Stimulated activated CD8-positive, alpha-beta memory T cell treated with anti-CD3 and anti-CD28 coated beads, Interleukin-7, amount 100 ng/mL, for 4 hours (primary cell): ENCODE measurements around the gene NOL9.

ENCODE experiments used
- DNase-seq, 2 donors: peaks; one replicate each; pipeline ENCODE4 v3.0.0-alpha.2; 2020; ENCODE audit warnings: low read depth in 2 of 2

The NOL9 gene

DNA sequence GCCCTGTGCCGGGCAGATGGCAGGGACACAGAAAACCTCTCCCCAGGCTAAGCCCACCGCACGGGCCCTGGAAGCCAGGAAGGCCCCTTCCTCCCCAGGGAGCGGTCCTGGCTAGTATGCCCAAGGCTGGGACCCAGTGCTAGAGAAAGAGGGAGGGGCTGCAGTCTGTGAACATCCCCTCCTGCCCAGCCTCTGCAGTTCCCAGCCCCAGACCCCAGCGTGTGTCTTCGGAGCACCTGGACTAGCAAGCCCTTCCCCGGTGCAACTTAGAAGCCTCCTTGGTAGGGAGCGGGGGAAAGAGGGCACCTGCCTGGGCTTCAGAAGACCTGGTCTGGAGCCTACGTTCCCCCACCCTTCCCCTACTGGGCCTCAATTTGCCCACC is 64.9 kb downstream of the NOL9 start:
- no peak for DNase-seq

DNA sequence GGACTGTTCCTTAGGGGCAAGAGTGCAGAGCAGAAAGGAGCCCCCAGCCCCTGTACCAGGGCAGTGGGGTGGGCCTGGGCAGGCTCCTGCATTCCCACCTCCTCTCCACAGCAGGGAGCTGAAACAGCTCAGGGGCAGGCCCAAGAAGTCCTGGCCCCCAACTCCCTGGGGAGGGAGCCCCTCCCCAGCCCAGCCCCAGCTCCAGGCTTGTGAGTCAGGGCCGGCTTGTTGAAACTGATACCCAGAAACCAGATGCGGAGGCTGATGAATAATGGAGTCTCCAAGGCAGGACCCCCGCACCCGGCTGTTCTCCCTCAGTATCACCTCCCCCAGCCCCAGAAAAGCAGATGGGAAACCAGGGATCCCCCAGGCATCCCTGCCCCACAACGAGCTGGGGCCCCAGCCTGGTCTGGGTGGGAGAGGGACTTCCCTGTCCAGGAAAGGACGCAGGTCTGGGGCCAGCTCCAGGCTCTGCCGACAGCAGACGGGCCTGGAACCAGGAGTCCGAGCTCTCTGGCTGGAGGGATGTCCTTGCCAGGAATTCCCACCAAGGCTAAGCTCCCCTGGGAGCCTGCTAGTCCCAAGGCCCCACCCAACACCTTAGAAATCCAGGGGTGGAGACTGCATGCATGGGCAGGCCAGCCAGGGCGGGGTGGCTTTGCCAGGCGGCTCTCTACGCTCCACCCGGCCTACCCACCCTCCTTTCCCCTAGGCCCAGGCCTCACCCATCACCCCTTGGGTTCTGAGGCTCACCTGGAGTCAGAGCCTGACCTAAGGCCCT is 65.5 kb downstream of the NOL9 start:
- no peak for DNase-seq

DNA sequence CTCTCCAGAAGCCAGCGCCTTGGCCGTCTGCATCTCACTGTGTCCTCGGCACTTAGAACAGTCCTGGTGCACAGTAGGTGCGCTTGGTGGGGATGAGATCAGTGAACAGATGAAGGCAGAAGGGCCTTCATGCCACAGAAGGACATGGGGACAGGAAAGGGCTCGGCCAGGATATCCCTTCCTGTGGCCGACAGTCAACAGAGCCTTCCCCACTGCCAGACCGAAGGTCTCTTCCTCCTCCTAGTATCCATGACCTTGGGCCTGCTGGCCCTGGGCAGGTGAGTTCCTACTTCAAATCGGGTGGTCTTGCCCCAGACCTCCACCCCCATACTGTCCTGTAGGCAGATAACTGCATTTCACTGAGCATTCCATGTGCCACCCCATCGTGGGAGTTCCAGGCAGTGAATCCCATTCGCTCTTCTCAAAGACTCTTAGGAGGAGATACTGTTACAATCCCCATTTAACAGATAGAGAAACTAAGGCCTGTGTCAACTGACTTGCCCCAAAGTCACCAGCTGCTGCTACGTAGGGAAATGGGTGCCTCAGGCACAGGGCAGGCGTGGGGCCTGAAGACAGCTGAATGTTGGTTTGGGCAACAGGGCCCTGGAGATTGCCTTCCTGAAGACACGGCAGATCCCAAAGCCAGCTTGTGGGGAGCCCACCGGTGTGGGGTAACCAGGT is 66.4 kb downstream of the NOL9 start:
- DNase-seq: no peak

DNA sequence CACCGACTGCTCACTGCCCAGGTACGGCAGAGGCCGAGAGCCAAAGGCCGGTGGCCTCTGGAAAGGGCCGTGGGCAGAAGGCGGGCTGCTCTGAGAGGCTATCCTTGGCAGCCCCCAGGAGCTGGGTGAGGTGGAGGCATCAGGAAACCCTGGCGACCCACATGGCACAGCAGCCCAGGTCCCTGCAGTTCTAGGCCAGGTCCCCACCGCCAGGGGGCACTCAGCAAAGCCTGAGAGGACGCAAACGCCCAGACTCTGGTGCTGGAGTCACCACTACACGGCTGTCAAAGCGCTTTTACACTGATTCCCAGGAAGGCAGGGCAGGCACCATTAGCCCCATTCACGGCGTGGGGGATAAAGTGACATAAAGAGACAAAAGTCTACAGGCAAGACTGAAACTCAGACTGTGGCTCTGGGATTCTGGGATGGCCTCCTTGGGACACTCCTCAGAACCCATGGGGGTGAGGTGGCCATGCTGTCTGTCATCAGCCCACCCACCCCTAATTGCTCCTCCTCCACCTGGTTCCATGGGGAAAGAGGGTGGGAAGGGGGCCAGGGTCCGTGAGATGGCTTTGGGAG is 67.8 kb downstream of the NOL9 start:
- peak; percentile 72 to 73 for DNase-seq

DNA sequence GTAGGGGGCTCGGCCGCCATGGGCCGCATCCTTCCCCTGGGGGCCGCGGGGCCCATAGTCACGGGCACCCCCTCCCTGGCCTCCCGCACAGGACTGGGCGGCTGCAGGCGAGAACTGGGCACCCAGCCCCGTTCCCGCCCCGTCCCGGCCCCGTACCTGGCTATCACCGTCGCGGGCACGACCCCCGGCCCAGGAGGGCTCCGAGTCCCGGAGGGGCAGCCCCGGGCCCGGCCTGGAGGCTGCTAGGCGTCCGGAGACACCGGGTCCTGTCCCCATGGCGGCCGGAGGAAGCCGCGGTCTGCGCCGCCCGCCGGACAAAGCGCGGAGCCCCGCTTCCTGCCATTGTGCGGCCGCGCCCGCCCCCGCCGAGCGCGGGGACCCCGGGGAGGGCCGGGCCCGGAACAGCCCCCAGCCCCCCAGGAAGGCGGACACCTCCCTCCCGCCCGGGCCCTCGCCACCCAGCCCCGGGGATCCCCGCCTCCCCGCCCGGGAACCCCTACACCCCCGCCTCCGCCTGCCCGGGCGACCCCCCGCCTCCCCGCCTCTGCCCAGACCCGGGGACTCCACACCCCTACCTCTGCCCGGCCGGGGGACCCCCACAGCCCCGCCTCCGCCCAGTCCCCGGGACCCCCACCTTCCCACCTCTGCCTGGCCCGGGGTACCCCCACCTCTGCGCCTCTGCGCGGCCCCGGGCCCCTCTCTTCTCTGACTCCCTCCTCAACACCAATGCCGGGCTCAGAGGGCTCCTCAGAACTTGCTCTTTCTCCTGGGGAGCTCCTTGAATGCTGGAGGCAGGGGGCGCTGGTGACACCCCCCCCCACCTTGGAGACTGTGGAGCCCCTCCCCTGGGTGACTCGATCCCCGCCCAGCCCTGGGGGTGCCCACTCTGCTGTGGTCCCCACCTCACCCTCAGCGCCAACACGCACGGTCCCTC is 68.9 kb downstream of the NOL9 start:
- no peak for DNase-seq

DNA sequence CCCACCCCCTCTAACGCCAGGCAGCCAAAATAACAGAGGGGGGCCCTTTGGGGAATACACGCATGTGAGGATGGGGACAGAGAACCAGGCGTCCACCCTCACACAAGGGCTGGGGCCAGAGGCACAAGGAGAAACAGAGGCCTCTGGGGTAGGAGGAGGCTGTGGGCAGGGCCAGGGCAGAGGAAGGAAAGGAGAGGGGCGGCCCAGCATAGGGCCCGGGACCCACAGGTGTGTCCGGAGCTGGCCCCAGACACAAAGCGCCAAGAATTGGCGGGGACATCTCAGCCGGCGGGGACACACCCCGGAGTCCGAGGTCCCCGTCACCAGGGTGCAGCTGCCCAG is 69.5 kb downstream of the NOL9 start:
- no peak for DNase-seq

DNA sequence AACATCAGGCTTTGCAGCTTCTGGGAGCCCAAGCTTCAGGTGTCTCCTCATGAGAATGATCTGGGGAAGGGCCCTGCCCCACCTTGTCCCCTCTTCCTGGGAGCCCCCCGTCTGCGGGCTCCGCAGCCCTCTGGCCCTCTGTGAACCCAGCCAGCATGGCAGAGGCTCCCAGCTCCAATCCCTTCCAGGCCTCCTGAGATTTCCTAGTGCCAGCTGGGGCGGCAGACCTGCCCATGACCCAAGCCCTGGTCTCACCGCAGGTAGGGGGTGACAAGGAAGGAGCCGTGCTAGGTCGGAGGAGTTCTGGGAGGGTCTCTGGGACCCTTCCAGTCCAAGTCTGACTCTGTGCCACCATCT is 70.6 kb downstream of the NOL9 start:
- DNase-seq: no peak

DNA sequence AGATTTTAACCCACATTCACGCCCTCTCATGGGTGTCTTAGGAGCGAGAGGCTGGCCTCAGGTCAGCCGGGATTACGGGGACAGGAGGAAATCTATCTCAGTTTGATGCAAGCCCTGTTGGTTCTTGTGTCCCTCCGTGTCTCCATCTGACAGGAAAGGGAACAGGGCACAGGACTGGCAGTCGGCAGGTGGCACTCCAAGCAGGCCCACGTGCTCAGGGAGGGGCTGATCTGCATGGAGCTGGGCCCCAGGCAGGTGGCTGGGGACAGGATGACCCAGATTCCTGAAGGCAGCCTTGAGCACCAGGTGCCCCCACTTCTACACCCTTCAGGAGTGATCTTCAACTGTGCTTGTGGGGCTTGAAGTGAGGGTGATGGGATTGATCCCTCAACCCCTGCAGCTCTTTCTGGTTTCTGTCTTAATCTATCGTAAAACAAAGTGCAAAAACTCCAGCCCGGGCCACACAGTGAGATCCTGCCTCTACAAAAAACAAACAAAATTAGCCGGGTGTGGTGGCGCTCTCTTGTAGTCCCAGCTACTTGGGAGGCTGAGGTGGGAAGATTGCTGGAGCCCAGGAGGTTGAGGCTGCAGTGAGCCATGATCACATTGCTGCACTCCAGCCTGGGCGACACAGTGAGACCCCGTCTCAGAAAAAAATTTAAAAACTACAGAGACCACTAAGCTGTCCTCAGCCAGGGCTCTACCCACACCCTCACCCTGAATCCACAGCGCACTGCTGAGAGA is 71.1 kb downstream of the NOL9 start:
- no peak for DNase-seq

DNA sequence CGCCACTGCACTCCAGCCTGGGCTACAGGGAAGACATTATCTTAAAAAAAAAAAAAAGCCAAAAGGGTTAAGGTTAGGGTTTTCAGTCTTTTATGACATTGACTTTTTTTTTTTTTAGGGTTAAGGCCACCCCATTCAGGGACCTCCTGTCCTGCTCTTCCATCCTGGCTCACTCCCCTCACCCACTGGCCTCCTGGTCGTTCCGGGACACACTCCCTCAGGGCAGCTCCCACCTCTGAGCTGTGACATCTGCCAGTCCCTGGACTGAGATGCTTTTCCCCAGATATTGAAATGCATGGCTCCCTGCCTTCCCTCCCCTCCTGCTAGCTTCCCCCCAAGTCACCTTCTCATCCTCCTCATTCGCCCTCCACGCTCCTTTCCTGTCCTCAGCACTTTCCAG is 72.5 kb downstream of the NOL9 start:
- no peak for DNase-seq

DNA sequence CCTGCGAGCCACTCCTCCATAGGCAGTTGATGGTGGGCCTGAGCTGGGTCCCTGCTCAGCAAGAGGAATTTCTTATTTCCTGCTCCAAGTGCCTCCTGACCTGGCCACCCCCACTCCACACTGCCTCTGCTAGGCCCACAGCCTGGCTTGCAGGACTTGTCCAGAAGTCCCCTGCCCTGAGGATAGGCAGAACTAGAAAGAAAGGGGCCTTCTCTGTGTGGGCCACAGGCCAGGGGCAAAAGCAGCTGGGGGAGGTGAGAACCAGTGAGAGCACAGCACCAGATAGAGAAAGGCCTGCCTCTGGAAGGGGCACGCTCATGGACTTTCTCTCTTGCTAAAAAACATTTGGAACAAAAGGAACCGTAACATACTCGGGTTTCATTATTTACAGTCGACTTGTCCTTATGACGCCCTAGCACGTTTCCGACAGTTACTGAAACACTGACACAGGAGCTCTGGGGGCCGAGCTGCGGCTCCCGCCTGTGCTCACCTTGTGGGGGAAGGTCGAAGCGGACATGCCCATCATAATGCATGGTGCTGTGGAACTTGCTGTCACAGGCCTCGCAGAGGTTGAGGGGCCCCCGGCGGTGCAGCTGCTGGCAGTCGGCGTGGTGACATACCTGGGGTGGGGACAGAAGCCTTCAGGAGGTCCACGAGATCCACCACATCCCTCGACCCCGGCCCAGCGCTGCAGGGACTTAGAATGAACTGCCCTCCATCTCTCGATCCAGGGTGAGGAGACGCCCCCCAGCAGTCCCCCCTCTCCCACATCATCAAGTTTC is 77.1 kb downstream of the NOL9 start:
- no peak for DNase-seq

DNA sequence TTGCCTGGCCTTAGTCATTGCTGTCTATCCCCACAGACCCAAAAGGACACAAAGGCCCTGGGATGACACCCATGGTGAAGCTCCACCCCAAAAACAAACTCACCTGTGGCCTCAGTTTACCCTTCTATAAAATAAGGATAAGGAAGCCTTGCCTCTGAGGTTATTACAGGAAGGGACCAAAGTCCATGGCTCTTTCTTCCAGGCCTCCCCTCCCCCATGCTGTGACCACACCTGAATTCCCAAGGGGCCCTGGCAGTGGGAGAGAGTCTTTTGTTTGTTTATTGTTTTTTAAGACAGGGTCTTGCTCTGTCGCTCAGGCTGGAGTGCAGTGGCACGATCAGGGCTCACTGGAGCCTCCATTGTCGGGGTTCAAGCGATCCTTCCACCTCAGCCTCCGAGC is 77.8 kb downstream of the NOL9 start:
- DNase-seq: no peak

DNA sequence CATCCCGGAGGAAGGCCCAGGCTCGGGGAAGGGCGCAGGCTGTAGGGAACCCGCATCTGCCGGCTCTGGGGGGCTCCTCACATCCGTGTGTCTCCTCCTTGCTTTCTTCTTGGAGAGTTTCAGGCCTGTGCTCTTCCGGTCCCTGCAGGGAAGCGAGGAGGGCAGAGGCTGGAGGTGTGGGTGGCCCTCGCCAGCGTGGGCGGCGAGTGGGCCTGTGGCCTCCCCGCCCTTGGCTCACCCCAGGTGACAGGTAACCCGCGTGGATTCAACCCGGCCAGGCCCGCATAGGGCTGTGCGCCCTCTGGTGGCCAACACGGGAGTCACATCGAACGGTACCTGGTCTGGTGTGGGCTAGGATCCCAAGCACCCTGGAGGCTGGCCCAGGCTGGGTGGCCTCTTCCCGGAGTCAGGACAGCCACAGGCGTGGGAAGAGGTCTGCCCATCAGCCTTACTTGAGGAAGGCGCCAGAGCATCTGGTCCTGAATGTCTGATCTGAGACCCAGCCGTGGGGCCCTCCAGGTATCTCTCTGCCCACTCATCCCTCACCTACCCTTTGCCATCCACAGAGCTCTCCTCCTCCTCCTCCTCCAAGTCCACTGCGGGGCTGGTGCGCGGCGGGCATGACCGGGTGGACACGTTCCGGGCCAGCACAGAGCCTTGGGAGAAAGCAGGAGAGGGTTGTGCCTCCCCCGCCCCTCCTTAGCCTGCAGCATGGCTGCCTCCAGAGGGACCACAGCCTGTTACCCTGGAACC is 78.8 kb downstream of the NOL9 start:
- peak; percentile 58 to 64 for DNase-seq

DNA sequence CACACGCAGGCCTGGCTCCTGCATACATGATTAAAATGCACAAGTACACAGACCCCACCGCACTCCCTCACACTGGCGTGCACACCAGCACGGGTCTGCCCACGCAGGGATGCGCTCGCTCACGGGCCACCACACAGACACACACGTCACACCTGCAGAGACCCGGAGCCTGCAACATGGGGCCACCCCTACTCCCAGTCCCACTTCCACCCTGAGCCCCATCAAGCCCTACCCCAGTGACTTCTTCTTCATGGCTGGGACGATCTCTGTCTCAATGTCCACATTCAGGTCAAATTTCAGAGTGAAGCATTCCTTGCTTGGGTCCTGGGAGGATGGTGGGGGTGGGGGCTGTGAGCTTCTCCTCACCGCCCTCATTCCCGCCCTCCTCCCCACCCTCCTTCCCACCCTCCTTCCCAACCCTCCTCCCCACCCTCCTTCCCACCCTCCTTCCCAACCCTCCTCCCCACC is 79.5 kb downstream of the NOL9 start:
- no peak for DNase-seq

DNA sequence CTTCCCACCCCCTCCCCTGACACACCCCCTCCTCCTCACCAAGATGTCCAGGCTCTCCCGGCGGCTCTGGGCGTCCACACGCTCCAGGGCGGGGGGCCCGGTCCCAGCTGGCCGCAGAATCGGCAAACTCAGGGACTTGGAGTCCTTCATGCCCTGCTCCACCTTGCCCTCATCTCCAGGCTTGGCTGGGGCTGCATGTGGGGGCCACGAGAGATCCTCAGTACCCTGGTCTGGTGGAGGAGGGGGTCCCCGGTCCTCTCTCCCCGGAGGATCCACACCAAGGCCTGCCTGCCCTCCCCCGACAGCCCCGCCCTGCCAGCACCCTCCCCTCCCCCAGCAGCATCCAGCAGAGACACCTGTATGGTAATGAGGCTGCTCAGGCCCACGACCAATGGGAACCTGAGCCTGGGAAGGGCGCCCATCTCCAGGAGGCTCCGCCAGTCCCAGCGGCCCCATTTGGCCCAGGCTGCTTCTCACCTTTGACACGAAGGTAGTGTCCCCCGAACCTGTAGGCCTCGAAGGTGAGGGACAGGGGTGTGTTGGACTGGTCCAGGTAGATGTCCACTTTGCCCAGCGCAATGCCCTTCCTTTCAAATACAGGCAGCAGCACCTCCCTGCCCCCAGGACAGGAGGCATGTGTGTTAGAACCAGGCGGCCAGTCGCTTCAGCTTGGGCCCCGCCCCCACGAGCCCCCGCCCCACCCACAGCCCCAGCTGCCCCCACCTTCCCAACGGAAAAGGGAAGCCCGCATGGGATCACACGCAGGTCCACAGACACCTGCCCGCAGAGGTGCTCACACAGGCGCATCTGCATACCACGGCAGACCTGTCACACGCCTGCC is 80.1 kb downstream of the NOL9 start:
- no peak for DNase-seq

DNA sequence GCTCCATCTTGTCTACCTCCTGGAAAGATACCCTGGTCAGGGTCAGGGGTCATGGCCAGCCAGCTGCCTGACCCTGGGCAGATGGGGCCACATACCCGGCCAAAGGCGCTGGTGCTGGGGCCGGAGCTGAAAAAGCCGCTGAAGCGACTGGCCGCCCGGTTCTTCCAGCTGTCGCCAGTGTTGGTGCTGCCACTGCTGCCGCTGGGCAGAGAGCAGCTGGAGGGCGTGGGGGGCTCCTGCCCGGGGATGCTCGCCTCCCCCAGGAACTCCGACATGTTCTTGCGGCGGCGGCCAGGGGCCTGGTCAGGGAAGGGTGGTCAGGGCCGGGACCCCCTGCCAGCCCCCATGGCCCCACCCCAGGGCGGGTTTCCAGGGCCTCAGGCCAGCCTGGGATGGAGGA is 81.2 kb downstream of the NOL9 start:
- no peak for DNase-seq

DNA sequence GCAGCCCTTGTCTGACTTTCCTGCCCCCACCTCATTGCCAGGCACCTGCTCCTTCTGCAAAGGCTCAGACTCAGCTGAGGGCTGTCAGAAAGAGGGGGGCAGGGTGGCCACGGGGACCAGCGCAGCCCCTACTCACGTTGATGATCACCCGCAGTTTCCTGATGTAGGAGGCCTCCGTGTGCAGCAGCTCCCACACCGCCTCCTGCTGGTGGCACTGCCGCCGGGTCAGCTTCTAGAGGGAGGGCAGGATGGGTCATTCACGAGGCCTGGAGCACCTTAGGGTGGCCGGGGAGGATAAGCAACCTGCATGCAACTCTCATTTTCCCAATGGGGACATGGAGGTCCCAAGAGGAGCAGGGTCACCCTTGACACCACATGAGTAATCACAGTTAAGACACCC is 81.9 kb downstream of the NOL9 start:
- DNase-seq: no peak

DNA sequence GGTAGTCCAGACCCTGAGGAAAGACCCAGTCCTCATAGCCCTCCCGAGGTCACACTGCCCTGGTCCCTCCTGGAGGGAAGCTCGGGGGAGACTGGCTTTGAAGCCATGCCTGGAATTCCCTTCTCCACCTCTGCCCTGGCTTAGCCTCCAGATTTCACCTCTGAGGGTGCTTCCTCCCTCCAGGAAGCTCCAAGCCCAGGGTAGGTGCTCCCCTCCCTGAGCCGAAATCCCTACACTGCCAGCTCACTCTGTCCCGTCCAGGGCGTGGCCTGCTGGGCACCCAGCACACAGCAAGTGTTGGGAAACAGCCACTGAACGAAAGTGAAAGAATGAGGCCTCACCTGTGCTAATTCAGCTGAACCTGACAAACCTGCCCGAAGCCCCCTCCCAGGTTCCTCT is 82.3 kb downstream of the NOL9 start:
- no peak for DNase-seq
